Activated naive CD8-positive, alpha-beta T cell treated with anti-CD3 and anti-CD28 coated beads for 36 hours (primary cell): Measurements from ENCODE around the gene FAM222B. TPM values are rescaled to one million over a fixed set of nuclear protein-coding genes. Genes with fewer than 3 reads are reported as not detected.
A peak's percentile ranks its signal among the peaks of the same experiment; 100 is the strongest.

Experiments
- DNase-seq: peaks from one replicate; pipeline ENCODE4 v3.0.0; 2021
- H3K27ac Mint-ChIP-seq: one replicate; pipeline ENCODE4 v1.8.0; 2022; ENCODE audit warnings: mild to moderate bottlenecking, moderate library complexity, mixed read lengths
- H3K27me3 Mint-ChIP-seq: one replicate; pipeline ENCODE4 v1.8.0; 2022; ENCODE audit warnings: mild to moderate bottlenecking, mixed read lengths
- H3K36me3 Mint-ChIP-seq: one replicate; pipeline ENCODE4 v1.8.0; 2021; ENCODE audit warnings: mild to moderate bottlenecking, mixed read lengths
- H3K4me1 Mint-ChIP-seq: one replicate; pipeline ENCODE4 v1.8.0; 2021; ENCODE audit warnings: mixed read lengths
- H3K4me3 Mint-ChIP-seq: one replicate; pipeline ENCODE4 v1.8.0; 2022; ENCODE audit warnings: mild to moderate bottlenecking, moderate library complexity, mixed read lengths
- H3K9me3 Mint-ChIP-seq: one replicate; pipeline ENCODE4 v1.8.0; 2022; ENCODE audit warnings: mixed read lengths
- total RNA-seq, 2 experiments: library from RNA; stranded (reverse); gene quantifications; one replicate each; pipeline ENCODE4 v1.2.3, GENCODE V29; 2021

FAM222B gene, protein sequence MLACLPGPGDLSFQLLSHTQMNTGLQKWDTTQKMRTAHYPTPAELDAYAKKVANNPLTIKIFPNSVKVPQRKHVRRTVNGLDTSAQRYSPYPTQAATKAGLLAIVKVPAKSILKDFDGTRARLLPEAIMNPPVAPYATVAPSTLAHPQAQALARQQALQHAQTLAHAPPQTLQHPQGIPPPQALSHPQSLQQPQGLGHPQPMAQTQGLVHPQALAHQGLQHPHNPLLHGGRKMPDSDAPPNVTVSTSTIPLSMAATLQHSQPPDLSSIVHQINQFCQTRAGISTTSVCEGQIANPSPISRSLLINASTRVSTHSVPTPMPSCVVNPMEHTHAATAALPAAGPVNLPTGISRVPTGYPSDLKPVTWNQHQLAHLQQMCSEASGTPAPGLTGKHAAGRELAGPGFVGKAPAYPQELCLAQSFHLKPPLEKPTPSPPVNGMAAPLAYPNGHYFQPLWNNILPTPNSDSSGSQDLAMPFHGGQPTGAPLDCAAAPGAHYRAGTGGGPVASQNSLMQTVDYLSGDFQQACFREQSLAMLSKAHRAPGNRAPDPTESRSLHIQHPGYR
- 10 to 100 TPM; 13.9 to 14.2 TPM for total RNA-seq

- Mint-ChIP-seq H3K27ac (peak within 1 kb of the TSS; percentile 96), H3K4me1 (peaks cover 15% of the 10 kb centered on the region), H3K4me3 (peak within 1 kb of the TSS; percentile 99), H3K9me3 (no peaks in the 10 kb centered on the region), H3K27me3 (no peaks in the 10 kb centered on the region), H3K36me3 (peaks cover 4% of the 10 kb centered on the region)
- peak; percentile 94 for DNase-seq
These were observed at the start of gene FAM222B for GRCh38 chr17:28842282-28843012. Gene FAM222B (minus strand): TSS chr17:28842790. CDS start chr17:28766667, 76,123 bp downstream.

GRCh38 chr17:28892024-28892423 is 49.4 kb upstream of the FAM222B start:
- Mint-ChIP-seq H3K4me3 (no peak overlapping the region), H3K36me3 (peaks cover 21% of the 10 kb centered on the region), H3K27ac (peak overlapping the region; percentile 77), H3K27me3 (no peaks in the 10 kb centered on the region), H3K4me1 (peaks cover 65% of the 10 kb centered on the region), H3K9me3 (no peaks in the 10 kb centered on the region)
- DNase-seq, result no peak

DNA sequence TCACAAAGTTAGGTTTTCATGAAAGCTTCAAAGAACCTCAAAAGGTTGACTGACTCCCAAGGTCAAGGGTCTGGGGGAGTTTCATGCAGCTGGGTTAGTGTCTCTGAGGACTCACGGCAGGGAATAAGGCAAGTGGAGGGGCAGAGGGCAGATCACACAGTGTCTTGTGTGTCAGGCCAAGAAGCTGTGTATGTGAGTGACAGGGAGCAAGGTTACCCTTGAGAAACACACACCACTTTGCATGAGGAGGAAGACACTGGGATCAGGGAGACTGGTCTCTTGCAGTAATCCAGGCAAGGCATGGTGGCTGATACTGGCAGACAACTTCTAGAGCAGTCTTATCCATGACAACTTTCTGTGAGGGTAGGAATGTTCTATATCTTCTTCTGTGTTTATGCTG is 48.6 kb upstream of the FAM222B start:
- peaks cover 21% of the 10 kb centered on the region for H3K36me3 Mint-ChIP-seq

DNA sequence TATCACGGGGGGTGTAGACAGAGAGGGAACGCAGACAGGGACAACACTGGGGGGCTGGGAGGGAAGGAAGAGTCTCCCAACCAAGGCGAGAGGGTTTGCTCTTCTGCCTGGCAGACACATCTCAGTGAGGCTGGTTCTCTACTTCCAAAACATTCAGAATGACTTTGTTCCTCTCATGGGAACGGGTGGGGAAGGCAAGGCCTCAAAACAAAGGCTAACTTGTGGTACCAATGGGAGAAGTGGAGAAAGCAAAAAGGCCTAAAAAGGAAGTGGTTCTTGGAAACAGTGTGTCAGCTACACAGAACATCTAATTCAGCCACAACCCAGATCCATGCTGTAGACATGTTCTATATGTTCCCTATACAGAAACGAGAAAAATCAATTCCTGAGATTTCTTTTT is 47.4 kb upstream of the FAM222B start:
- Mint-ChIP-seq H3K27ac (peak overlapping the region; percentile 64), H3K27me3 (no peaks in the 10 kb centered on the region), H3K4me1 (peaks cover 49% of the 10 kb centered on the region), H3K36me3 (peaks cover 21% of the 10 kb centered on the region), H3K9me3 (no peaks in the 10 kb centered on the region), H3K4me3 (no peak overlapping the region)
- no peak for DNase-seq

More for the DNA sequence above, 48.6 kb upstream of the FAM222B start:
- H3K4me1 Mint-ChIP-seq, result peaks cover 59% of the 10 kb centered on the region
- no peaks in the 10 kb centered on the region for H3K9me3 Mint-ChIP-seq
- H3K27ac Mint-ChIP-seq, result peak overlapping the region; percentile 77
- peak overlapping the region; percentile 25 for H3K4me3 Mint-ChIP-seq
- H3K27me3 Mint-ChIP-seq, result no peaks in the 10 kb centered on the region
- DNase-seq, result no peak

- Mint-ChIP-seq H3K4me3 (no peak overlapping the region), H3K27me3 (no peaks in the 10 kb centered on the region), H3K9me3 (no peaks in the 10 kb centered on the region), H3K36me3 (peaks cover 21% of the 10 kb centered on the region), H3K27ac (no peak overlapping the region), H3K4me1 (peaks cover 43% of the 10 kb centered on the region)
- no peak for DNase-seq
These were observed 46.2 kb upstream of the FAM222B start for GRCh38 chr17:28888832-28889231.

DNA sequence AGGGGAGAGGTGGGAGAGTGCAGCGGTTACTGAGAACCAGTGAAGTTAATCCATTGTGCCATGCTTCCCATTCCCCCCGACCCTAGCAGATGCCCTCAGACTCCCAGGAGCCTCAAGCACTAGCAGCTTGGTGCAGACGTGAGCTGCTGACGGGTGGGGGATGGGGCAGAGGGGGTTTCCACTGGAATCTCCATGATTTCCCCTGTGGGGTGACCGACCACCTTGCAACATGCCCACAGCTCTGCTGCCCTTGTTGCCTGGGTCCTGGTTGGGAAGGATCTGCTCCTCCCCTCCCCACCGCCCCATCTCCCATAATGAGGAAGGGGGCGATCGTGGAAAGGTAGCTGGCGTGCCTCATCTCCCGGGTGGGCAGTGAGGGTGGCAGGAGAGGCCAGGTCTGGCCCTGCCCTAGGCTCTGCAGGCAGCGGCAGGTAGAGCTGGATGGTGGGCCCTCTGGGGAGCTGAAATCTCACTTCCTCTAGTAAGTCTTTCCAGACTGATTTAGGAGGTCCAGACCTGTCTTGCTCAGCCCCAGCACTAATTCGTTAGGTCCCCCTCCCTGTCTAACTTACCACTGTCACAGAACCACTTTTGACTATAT is 45.4 kb upstream of the FAM222B start:
- DNase-seq, result no peak
- Mint-ChIP-seq H3K36me3 (peaks cover 17% of the 10 kb centered on the region), H3K27ac (peak overlapping the region; percentile 38), H3K4me1 (peaks cover 34% of the 10 kb centered on the region), H3K9me3 (no peaks in the 10 kb centered on the region), H3K27me3 (no peaks in the 10 kb centered on the region), H3K4me3 (no peak overlapping the region)

DNA sequence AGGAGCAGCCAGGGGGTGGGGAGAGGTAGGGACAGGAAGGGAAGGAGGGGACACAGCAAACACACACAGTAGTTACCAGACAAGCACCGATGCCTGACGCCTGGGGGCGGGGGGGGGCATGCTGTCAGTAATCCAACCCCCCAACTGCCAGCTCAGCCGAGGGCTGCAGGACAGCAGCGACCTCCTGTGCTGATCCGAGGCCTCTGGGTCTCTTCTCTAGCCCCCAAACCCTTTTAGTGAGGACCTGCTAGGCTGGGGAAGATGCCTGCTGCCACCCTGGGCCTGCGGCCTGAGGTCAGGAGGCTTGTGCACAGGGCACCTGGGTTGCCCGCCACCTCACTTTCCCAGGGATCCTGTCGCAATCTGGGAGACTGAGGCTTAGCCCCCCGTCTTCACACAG is 43.4 kb upstream of the FAM222B start:
- Mint-ChIP-seq H3K4me1 (peaks cover 17% of the 10 kb centered on the region), H3K4me3 (no peak overlapping the region), H3K36me3 (peaks cover 2% of the 10 kb centered on the region), H3K27me3 (no peaks in the 10 kb centered on the region), H3K9me3 (no peaks in the 10 kb centered on the region), H3K27ac (no peak overlapping the region)
- DNase-seq, result no peak

DNA sequence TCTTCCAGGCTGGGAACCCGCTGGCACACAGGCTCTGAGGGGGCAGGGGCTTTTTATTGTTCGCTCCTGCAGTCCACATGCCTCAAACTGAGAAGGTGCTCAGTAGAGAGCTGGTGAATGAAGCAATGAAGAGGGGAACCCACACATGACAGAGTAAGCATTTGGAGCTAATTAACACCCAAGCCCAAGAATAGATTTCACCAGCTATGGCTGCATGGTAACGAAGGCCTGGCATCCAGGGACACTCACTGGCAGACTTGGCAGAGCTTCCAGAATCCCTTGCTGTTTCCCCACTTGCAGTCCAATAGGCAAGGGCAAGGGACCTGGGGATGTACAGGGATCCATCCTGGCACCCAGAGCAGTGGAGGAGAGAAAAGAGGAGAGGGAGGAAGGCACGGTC is 42.8 kb upstream of the FAM222B start:
- no peak overlapping the region for H3K4me3 Mint-ChIP-seq
- no peaks in the 10 kb centered on the region for H3K36me3 Mint-ChIP-seq

DNA sequence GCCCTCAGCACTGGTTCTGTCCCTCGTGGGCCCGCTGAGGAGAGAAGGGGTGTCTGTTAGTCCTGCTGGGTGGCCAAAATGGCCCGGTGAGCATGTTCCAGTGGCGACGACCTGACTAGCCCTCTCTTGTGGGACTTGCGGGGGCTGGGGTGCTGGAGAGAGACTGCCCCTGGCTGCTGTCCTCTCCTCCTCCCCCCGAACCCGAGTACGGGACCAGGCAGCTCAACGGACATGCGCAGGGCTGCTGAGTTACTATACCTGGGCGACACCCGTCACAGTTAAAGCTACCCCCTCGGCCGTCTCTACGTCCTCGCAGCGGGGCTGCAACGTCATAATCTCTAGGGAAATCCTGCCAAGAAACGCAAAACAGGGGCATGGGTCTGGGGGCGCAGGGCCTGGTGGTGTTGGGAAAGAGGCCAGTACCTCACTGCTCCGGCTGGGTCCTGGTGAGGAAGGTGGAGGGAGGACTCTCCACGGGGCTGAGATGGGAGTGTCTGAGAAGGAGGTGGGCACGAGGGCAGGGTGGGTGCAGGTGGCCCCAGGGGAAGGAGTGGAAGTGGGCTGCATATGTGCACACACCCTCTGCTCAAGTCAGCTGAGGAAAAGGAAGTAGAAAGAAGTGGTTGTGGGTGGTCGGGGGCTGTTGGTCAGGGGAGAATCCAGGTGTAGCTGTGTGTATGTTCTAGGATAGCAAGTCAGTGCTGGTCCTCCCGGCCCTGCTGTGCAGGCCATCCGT is 41.5 kb upstream of the FAM222B start:
- H3K4me1 Mint-ChIP-seq, result peaks cover 9% of the 10 kb centered on the region
- H3K36me3 Mint-ChIP-seq, result no peaks in the 10 kb centered on the region
- H3K9me3 Mint-ChIP-seq, result no peaks in the 10 kb centered on the region
- no peak overlapping the region for H3K4me3 Mint-ChIP-seq
- no peaks in the 10 kb centered on the region for H3K27me3 Mint-ChIP-seq
- peak overlapping the region; percentile 16 for H3K27ac Mint-ChIP-seq
- no peak for DNase-seq

More for the DNA sequence above, 42.8 kb upstream of the FAM222B start:
- H3K27ac Mint-ChIP-seq, result no peak overlapping the region
- peaks cover 13% of the 10 kb centered on the region for H3K4me1 Mint-ChIP-seq
- H3K27me3 Mint-ChIP-seq, result no peaks in the 10 kb centered on the region
- H3K9me3 Mint-ChIP-seq, result no peaks in the 10 kb centered on the region
- DNase-seq, result no peak

DNA sequence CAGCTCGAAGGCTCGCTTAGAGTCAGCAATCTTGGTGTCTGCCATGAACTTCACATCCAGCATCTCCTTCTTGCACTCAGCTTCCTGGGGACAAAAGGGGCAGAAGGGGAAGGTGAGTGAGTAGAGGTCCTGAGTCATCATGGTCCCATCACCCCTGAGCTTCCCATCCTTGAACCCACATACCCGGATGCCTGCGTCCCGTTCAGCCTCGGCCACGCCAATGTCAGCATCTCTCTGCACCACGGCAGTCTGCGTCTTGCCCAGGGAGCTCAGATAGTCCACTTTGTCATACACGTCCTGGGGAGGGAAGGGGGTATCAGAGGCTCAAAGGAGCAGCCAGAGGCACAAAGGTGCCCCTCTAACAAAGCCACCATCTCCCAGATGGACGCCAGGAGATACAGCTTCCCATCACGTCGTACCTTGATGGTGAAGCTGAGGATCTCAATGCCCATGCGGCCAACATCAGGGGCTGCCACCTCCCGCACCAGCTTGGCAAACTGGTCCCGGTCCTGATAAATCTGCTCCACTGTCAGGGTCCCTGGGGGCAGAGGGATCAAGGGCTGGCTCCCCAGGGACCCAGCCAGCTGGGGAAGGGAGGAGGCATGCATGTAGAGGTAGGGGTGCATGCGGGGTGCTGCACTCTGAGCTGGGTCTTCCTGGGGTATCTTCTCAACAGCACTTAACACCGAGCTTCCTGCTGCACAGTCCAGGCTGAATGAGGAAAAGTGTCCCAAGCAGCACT is 39.7 kb upstream of the FAM222B start:
- Mint-ChIP-seq H3K27me3 (no peaks in the 10 kb centered on the region), H3K4me3 (no peak overlapping the region), H3K4me1 (peaks cover 14% of the 10 kb centered on the region), H3K36me3 (peaks cover 9% of the 10 kb centered on the region), H3K27ac (no peak overlapping the region), H3K9me3 (peaks cover under 1% of the 10 kb centered on the region)
- DNase-seq, result no peak

DNA sequence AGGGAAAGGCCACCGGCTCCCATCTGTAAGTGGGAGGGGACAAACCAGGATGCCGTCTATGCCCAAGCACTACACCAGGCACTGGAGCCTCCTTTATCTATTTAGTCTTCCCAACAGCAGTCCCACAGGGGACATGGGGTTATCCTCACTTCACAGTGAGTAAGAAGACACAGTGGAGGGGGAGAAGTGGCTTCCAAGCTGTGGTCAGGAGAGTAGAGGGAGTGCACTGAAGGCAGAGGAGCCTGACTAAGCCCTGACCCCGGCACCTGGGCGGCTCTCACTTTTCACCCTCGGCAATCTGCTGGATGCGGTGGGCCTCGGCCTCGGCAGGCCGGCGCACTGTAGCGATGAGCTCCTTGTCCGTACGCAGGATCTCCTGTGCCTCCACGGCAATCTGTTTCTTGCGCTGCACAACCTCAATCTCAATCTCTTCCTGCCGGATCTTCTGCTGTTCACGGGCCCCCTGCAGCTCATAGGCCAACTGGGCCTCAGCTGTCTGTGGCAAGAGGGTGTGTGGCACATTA is 39.0 kb upstream of the FAM222B start:
- Mint-ChIP-seq H3K27ac (no peak overlapping the region), H3K9me3 (peaks cover 1% of the 10 kb centered on the region), H3K4me1 (peaks cover 19% of the 10 kb centered on the region), H3K4me3 (no peak overlapping the region), H3K27me3 (no peaks in the 10 kb centered on the region), H3K36me3 (peaks cover 10% of the 10 kb centered on the region)
- no peak for DNase-seq

- no peaks in the 10 kb centered on the region for H3K27me3 Mint-ChIP-seq
- H3K36me3 Mint-ChIP-seq, result peaks cover 10% of the 10 kb centered on the region
- H3K4me3 Mint-ChIP-seq, result no peak overlapping the region
- H3K9me3 Mint-ChIP-seq, result peaks cover 1% of the 10 kb centered on the region
- H3K4me1 Mint-ChIP-seq, result peaks cover 30% of the 10 kb centered on the region
- no peak for DNase-seq
- H3K27ac Mint-ChIP-seq, result no peak overlapping the region
These were observed 38.0 kb upstream of the FAM222B start for GRCh38 chr17:28880572-28880945.

DNA sequence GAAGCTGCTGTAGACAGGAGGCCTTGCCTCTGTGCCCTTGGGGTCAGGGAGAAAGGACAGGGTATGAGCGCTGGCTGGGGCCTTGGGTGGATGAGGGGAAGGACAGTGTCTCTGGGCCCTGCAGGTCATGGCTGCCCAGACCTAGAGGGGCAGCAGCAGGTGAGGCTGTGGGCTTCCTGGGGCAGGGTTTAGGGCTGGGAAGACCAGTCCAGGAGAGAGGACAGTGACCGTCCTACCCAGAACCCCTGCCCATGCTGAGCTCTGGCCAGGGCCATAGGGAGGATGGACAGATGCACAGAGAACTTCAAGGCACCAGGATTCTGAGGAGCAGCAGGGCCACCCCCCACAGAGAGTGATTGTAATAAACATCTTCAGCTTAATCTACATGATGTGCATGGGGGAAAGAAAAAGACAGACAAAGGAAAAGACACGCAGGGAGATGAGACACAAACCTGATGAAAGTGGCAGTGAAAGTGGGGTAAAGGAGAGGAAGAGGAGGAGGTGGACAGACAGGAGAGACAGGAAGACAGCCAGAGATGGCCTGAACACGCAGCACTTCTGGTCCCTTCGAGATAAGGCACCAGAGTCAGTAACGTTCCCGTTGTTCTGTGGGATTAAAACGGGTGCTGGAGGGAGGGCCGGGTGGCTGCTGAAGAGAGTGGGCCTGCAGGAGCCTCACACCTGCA is 37.4 kb upstream of the FAM222B start:
- H3K27me3 Mint-ChIP-seq, result no peaks in the 10 kb centered on the region
- peaks cover 32% of the 10 kb centered on the region for H3K4me1 Mint-ChIP-seq
- H3K9me3 Mint-ChIP-seq, result peaks cover 1% of the 10 kb centered on the region
- no peak for DNase-seq
- H3K4me3 Mint-ChIP-seq, result no peak overlapping the region
- peaks cover 10% of the 10 kb centered on the region for H3K36me3 Mint-ChIP-seq
- H3K27ac Mint-ChIP-seq, result no peak overlapping the region
